ENCODE data around the gene ZNF146.

DNA sequence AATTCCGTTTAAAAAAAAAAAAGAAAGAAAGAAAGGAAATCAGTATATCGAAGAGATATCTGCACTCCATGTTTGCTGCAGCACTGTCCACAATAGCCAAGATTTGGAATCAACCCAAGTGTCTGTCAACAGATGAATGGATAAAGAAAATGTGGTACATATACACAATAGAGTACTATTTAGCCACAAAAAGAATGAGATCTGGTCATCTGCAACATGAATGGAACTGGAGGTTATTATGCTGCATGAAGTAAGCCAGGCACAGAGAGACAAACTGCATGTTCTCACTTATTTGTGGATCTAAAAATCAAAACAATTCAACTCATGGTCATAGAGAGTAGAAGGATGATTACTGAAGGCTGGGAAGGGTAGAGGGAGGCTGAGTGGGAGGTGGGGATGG, 16.8 kb upstream of the ZNF146 start:
- TF ChIP-seq EZH2 (IDR thresholded peaks at IDR 0.05; ENCODE audit: insufficient read depth, poor library complexity, severe bottlenecking), result no peak
- TF ChIP-seq EZH2phosphoT487 (IDR thresholded peaks at IDR 0.05; ENCODE audit: insufficient read depth, low read depth), result no peak

All from GM23248 (cell line).